Nephron progenitor cell (in vitro differentiated cells): ENCODE results near the gene HYAL3.

Experiments
- DNase-seq: peaks from one replicate; pipeline ENCODE4 v3.0.0; 2021
- H3K27ac Mint-ChIP-seq: 2 replicates; pipeline ENCODE4 v1.8.0; 2021; ENCODE audit warnings: mild to moderate bottlenecking, moderate library complexity, mixed read lengths
- H3K27me3 Mint-ChIP-seq: 2 replicates; pipeline ENCODE4 v1.8.0; 2021; ENCODE audit warnings: mild to moderate bottlenecking, low read depth, mixed read lengths; ENCODE audit not compliant: poor library complexity
- H3K36me3 Mint-ChIP-seq: 2 replicates; pipeline ENCODE4 v1.8.0; 2021; ENCODE audit warnings: low read depth, mixed read lengths
- H3K4me1 Mint-ChIP-seq: 2 replicates; pipeline ENCODE4 v1.8.0; 2021; ENCODE audit warnings: mixed read lengths
- H3K4me3 Mint-ChIP-seq: 2 replicates; pipeline ENCODE4 v1.8.0; 2021; ENCODE audit warnings: mild to moderate bottlenecking, moderate library complexity, mixed read lengths
- H3K9me3 Mint-ChIP-seq: 2 replicates; pipeline ENCODE4 v1.8.0; 2021; ENCODE audit warnings: mild to moderate bottlenecking, moderate library complexity, mixed read lengths
- TF ChIP-seq, protein P1 (sequence below): fragments of 200-600 bp; sonication (generic); IDR thresholded peaks from 2 replicates; pipeline ENCODE4 v1.5.0; 2021; ENCODE audit warnings: antibody characterized with exemption

HYAL3 gene

DNA sequence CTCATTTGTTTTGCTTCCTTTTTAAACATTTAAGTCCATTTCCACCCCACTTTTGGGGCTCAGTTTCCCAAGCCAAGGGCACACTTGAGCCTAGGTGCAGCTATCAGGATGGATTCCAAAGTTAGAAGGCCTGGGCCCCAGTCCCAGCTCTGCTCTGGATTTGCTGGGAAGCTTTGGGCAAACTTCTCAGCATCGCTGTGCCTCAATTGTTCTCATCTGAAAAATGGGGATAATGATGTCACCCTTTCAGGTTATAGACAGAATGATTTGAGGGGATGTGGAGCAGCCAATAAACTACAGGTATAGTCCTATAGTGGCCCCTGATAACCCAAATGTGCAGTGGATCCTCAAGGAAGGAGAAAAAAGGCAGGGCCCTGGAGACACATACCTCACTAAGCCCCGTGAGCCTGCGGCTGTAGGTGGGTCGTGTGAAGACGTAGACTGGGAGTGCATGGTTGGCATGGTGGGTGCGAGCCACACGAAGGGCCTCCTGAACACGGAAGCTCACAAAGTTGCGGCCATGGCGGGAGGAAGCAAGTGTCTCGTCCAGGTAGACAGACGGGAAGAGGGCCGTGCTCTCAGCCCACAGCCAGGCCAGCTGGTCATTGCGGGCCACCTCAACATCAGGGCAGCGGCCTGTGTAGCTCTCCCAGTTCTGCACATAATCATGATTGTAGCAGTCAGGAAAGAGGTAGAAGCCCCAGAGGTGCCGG is 20.1 kb upstream of the HYAL3 start:
- H3K4me3 Mint-ChIP-seq, result peak overlapping the region; percentile 95
- peaks cover under 1% of the 10 kb centered on the region for H3K9me3 Mint-ChIP-seq
- H3K27me3 Mint-ChIP-seq, result peaks cover 9% of the 10 kb centered on the region
- peak overlapping the region; percentile 57 for H3K27ac Mint-ChIP-seq
- peaks cover 62% of the 10 kb centered on the region for H3K4me1 Mint-ChIP-seq
- no peak for DNase-seq
- TF ChIP-seq, protein P1, sequence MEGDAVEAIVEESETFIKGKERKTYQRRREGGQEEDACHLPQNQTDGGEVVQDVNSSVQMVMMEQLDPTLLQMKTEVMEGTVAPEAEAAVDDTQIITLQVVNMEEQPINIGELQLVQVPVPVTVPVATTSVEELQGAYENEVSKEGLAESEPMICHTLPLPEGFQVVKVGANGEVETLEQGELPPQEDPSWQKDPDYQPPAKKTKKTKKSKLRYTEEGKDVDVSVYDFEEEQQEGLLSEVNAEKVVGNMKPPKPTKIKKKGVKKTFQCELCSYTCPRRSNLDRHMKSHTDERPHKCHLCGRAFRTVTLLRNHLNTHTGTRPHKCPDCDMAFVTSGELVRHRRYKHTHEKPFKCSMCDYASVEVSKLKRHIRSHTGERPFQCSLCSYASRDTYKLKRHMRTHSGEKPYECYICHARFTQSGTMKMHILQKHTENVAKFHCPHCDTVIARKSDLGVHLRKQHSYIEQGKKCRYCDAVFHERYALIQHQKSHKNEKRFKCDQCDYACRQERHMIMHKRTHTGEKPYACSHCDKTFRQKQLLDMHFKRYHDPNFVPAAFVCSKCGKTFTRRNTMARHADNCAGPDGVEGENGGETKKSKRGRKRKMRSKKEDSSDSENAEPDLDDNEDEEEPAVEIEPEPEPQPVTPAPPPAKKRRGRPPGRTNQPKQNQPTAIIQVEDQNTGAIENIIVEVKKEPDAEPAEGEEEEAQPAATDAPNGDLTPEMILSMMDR, result no peak
- H3K36me3 Mint-ChIP-seq, result peaks cover 35% of the 10 kb centered on the region

DNA sequence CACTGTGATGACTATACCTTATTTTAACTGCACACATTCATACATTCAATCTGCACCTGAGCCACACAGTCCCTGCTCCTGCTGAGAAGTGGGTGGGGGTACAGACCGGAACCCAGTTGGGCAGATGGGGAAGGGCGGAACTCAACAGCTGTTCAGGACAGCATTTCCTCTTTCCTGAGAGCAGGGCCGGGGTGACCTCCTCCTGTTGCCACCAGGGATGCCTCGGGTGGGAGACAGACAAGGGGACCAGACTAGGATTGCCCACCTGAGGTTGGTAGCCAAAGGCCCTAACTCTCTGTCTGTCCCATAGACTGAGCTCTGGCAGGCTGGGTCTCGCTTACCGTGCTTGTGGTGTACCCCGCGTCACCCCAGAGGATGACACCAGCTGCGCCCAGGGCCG is 19.4 kb upstream of the HYAL3 start:
- H3K4me3 Mint-ChIP-seq, result peak overlapping the region; percentile 95
- TF ChIP-seq, protein P1, result no peak
- H3K27me3 Mint-ChIP-seq, result peaks cover 9% of the 10 kb centered on the region
- H3K4me1 Mint-ChIP-seq, result peaks cover 61% of the 10 kb centered on the region
- no peak for DNase-seq
- peaks cover 42% of the 10 kb centered on the region for H3K36me3 Mint-ChIP-seq
- peaks cover 7% of the 10 kb centered on the region for H3K9me3 Mint-ChIP-seq
- no peak overlapping the region for H3K27ac Mint-ChIP-seq

DNA sequence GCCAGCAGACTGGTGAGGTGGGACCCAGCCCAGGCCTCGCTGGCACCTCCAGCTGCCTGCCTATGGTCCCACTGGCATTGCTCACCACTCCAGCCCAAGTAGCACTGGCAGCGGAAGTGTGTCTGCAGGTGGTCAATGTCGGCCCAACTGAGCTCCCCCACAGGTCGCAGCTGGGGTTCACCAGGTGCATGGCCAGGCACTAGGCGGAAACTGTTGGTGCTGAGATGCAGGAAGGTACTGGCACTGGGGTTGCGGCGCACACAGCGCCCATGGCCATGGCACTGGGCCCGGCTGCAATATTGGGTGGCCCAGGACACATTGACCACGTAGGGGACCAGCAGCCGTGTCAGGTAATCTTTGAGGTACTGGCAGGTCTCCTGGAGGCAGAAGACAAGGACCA is 19.0 kb upstream of the HYAL3 start:
- Mint-ChIP-seq H3K27ac (no peak overlapping the region), H3K27me3 (peaks cover 4% of the 10 kb centered on the region), H3K36me3 (peaks cover 47% of the 10 kb centered on the region), H3K4me1 (peaks cover 58% of the 10 kb centered on the region), H3K4me3 (peak overlapping the region; percentile 95), H3K9me3 (peaks cover 12% of the 10 kb centered on the region)
- DNase-seq, result no peak
- TF ChIP-seq, protein P1, result no peak

DNA sequence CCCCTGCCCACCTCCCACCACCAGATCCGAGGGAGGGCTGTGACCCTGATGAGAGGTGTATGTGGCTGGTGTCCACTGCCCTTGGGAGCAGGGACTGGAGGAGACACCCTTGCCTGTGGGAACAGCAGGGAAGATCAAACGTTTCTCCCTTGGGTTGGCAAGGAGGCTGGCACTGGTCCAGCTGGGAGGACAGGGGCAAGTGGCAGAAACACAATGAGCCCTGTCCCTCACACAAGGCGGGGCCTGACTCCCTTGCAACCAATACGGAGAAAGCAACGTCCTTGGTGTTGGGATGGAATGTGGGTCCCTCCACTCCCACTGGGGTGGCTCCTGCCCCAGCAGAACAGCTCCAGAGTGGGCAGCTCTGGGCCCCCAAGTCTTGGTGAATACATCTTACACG is 18.1 kb upstream of the HYAL3 start:
- Mint-ChIP-seq H3K4me1 (peaks cover 52% of the 10 kb centered on the region), H3K27me3 (peaks cover 3% of the 10 kb centered on the region), H3K27ac (peak overlapping the region; percentile 66), H3K9me3 (peaks cover 15% of the 10 kb centered on the region), H3K36me3 (peaks cover 50% of the 10 kb centered on the region), H3K4me3 (no peak overlapping the region)
- TF ChIP-seq, protein P1, result no peak
- DNase-seq, result no peak

DNA sequence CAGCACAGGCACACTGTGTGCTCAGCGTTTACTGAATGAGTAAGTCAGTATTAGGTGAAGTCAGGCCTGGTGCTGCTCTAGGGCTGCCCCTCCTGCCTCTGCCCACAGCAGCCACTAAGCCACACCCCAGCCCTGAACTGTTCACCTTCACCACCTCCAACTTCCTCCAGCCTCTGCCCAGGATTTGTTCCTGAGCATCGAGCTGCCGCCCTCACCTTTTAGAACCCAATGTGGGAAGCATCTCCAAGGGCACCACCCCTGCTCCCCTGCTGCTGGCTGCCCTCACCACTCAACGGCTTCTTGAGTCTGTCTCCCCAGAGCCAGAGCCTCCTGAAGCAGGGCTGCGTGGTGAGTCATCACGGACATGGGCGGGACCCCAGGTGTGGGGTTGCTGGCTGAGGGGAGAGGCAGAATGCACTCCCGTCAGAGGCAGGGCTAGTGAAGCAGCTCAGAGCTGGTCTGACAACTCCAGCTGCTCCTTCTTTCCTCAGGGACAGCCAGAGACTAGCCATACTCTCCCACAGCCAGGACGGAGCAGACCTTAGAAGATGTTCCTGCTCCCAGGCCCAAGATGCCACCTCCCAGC is 17.5 kb upstream of the HYAL3 start:
- TF ChIP-seq, protein P1, result no peak
- peak overlapping the region; percentile 94 for H3K27ac Mint-ChIP-seq
- H3K36me3 Mint-ChIP-seq, result peaks cover 50% of the 10 kb centered on the region
- no peak for DNase-seq
- H3K4me3 Mint-ChIP-seq, result no peak overlapping the region
- peaks cover 52% of the 10 kb centered on the region for H3K4me1 Mint-ChIP-seq
- peaks cover 15% of the 10 kb centered on the region for H3K9me3 Mint-ChIP-seq
- peaks cover 3% of the 10 kb centered on the region for H3K27me3 Mint-ChIP-seq

DNA sequence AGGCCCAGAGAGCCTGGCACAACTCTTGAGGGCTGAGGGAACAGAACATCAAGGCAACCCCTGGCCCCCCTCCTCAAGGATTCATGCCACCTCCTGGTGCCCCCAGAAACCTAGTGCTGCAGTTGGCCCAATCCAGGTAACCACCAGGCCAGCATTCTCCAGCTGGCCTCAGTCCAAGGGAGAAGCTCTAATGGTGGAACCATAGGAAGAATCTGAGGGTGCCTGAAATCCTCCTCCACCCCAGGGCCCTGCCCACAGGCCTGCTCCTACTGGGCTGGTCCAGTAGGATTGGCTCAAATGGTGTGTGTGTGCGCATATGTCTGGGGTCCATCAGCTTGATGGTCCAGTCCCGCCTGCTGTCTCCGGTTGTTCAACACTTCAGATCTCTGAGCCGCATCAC is 15.6 kb upstream of the HYAL3 start:
- Mint-ChIP-seq H3K27me3 (no peaks in the 10 kb centered on the region), H3K4me1 (peaks cover 43% of the 10 kb centered on the region), H3K9me3 (peaks cover 23% of the 10 kb centered on the region), H3K27ac (peak overlapping the region; percentile 74), H3K4me3 (no peak overlapping the region), H3K36me3 (peaks cover 57% of the 10 kb centered on the region)
- DNase-seq, result no peak
- TF ChIP-seq, protein P1, result no peak
